GM19397 (cell line): ENCODE measurements around the gene SULF2.

Source experiments
- ATAC-seq: cut with Tn5 transposase; IDR thresholded peaks from one replicate; pipeline ENCODE4 v1.9.1; 2021; ENCODE audit warnings: mild to moderate bottlenecking, moderate library complexity; ENCODE audit not compliant: unreplicated experiment

SULF2 gene

DNA sequence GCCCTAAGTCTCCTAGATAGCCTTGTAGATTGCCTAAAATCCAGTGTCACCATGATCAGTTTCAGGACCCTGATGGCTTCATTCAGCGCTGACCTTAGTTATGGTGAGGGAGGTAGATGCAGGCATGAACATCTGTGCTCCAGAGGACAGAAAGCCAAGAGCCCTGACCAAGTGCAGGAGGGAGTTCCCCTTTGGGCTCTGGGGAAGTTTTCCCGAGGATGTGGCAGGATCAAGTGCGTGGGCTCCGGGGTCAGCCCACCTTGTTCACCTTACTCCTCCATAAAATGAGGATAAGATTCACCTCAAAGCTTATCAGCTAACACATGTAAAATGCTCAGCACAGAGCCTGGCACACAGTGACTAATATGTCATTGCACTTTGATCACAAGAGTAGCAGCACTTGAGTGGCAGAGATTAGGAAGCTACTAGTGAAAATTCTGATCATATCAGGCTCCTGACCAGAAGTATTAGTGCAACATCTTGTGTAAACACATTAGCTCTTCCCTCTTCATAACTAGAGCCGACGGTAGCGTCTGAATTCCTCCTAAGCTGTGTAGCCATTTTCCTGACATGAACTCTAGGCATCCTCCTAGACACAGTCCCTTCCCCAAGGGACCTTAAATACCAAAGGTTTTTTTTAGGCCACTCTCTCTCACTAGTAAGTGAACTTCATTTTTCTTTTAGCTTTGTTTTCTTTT lies 125.2 kb downstream of the SULF2 start:
- ATAC-seq, result no peak

DNA sequence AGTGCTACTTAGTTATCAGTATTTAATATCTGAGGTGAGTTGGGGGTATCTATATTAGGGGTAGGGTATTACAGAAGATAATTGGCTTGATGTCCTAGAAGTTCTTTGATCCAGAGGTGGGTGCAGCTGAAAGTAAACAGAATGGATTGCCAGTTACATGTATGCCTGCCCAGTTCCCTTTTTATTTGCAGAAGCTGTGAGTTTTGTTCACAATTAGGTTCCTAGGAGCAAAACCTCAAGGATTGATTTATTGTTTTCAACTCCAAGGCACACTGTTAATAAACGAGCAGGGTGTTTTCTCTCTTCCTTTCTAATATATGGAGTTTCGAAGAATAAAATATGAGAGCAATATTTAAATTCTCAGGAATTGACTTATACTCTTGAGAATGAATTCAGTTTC lies 129.0 kb downstream of the SULF2 start:
- ATAC-seq, result no peak

DNA sequence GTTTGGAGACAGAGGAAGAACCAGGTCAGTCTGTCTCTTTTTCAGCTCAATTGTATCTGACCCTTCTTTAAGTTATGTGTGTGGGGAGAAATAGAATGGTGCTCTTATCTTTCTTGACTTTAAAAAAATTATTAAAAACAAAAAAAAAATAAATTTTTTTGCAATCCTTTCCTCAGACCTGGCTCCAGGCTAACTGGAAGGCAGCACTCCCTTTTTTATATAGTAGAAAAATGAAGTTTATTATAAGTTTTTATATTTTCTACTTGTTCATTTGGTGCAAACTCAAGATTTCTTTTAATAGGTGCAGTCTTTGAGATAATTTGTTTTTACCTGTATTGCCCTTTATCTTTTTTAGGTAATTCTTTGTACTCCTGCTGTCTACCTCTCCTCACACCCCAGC lies 129.6 kb downstream of the SULF2 start:
- ATAC-seq, result no peak

DNA sequence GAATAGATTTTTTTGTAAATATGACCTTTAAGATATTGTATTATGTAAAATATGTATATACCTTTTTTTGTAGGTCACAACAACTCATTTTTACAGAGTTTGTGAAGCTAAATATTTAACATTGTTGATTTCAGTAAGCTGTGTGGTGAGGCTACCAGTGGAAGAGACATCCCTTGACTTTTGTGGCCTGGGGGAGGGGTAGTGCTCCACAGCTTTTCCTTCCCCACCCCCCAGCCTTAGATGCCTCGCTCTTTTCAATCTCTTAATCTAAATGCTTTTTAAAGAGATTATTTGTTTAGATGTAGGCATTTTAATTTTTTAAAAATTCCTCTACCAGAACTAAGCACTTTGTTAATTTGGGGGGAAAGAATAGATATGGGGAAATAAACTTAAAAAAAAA lies 130.9 kb downstream of the SULF2 start:
- no peak for ATAC-seq

DNA sequence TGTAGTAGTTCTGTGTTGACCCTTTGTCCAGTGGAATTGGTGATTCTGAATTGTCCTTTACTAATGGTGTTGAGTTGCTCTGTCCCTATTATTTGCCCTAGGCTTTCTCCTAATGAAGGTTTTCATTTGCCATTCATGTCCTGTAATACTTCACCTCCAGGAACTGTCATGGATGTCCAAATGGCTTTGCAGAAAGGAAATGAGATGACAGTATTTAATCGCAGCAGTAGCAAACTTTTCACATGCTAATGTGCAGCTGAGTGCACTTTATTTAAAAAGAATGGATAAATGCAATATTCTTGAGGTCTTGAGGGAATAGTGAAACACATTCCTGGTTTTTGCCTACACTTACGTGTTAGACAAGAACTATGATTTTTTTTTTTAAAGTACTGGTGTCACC lies 131.4 kb downstream of the SULF2 start:
- no peak for ATAC-seq

DNA sequence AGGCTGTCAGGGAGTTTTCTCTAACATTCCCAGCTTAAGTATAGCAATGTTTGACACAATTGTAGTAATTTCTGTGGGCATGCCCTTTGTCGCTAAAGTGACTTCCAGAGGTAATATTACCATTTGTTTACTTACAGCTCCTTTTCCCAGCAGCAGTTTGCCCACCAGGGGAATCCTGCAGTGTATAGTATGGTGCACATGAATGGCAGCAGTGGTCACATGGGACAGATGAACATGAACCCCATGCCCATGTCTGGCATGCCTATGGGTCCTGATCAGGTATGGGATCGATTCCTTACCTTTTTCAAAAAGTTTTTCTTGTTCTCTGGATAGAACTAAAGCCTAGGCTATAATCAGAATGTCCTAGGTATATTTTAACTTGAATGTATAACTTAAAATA lies 132.5 kb downstream of the SULF2 start:
- ATAC-seq, result no peak

DNA sequence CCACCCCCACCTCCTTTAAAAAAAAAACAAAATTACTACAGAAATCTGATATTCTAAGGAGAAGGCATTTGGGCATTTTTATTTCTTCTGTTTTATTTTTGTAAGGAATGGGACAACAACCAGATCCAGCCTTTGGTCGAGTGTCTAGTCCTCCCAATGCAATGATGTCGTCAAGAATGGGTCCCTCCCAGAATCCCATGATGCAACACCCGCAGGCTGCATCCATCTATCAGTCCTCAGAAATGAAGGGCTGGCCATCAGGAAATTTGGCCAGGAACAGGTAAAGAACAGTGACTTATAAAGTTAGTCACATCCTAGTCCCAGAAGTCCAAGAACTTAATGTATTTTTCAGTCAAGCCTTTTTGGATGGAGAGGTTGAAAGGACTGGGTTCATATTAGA lies 133.0 kb downstream of the SULF2 start:
- no peak for ATAC-seq

DNA sequence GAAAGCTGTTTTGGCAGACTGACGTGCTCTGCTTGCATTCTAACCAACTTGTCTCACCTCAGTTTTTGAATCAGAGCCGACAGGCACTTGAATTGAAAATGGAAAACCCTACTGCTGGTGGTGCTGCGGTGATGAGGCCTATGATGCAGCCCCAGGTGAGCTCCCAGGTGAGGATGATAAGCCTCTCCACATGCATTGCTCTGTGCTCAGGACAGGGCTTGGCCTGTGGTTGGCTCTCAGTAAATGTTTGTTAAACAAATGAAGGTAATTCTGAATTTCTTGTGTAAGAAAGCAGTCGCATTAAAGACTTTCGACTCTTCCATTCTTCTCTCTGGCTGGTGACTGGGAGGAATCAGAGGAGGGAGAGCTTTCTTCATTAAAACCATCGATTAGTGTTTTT lies 136.3 kb downstream of the SULF2 start:
- no peak for ATAC-seq

DNA sequence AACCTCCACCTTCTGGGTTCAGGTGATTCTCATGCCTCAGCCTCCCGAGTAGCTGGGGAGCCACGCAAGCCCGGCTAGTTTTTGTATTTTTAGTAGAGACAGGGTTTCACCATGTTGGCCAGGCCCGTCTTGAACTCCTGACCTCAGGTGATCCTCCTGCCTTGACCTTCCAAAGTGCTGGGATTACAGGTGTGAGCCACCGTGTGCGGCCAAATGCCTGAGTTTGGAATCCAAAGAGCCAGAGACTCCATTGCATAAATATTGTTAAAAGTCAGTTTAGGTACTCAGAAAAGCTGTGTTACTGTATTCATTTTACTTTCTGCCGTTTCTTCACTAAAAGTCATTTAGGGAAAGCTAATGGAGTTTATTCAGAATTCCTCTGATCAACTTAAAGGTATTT lies 137.3 kb downstream of the SULF2 start:
- ATAC-seq, result no peak

DNA sequence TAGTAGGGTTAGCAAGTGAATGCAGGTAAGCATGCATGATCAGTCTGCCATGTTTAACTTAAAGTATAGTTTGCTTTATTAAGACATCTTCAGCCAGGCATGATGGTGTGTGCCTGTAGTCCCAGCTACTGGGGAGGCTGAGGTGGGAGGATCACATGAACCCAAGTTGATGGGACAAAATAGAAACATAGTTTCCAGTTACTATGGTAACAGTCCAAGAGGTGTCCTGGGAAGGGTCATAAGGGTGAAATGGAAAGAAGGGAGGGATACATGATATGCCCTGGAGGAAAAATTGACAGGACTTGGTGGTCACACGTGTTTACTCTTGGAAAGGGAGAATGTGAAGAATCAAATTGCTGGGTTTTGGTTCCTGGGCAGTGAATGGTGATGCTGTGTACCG lies 139.6 kb downstream of the SULF2 start:
- no peak for ATAC-seq

DNA sequence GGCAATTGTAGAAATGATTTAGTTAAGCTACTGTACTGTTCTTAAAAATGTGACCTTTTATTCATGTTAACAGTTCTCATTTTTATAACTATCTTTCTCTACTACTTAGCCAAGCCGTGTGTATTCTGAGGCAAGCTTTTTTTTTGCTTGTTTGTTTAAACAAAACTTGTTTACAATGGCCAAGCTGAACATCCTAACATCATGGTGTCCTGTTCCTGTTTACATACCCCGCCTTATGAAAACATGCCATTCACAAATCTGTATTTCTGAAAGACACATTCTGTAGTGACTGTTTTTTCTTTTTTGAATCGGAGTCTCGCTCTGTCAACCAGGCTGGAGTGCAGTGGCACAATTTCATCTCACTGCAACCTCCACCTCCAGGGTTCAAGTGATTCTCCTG lies 142.7 kb downstream of the SULF2 start:
- no peak for ATAC-seq

DNA sequence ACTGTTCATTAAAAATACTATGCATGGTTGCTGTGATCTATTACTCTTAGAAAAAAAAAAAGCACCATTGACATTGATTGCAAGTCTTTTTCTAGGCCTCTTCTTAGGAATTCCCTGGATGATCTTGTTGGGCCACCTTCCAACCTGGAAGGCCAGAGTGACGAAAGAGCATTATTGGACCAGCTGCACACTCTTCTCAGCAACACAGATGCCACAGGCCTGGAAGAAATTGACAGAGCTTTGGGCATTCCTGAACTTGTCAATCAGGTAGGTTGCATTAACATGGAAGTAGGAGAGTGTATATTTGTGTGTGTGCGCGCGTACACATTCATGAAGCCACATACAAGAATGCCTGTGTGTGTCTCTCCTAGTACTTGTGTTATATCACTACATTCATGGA lies 143.2 kb downstream of the SULF2 start:
- ATAC-seq, result no peak

DNA sequence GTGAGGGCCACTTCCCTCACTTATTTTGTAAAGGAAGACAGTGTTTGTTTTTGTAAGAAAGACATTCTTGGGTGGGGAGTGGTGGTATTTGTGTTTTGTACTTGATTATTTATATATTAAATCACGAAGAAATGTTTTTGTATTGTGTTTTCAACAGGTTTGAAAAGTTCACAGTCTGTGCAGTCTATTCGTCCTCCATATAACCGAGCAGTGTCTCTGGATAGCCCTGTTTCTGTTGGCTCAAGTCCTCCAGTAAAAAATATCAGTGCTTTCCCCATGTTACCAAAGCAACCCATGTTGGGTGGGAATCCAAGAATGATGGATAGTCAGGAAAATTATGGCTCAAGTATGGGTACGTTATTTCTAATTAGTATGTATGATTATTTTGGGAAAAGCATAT lies 146.4 kb downstream of the SULF2 start:
- no peak for ATAC-seq

DNA sequence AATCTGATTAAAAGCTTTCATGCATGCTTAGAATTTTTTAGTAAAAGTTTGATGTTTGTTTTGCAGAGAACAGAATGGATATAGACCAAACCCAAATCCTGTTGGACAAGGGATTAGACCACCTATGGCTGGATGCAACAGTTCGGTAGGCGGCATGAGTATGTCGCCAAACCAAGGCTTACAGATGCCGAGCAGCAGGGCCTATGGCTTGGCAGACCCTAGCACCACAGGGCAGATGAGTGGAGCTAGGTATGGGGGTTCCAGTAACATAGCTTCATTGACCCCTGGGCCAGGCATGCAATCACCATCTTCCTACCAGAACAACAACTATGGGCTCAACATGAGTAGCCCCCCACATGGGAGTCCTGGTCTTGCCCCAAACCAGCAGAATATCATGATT lies 150.0 kb downstream of the SULF2 start:
- ATAC-seq, result no peak

DNA sequence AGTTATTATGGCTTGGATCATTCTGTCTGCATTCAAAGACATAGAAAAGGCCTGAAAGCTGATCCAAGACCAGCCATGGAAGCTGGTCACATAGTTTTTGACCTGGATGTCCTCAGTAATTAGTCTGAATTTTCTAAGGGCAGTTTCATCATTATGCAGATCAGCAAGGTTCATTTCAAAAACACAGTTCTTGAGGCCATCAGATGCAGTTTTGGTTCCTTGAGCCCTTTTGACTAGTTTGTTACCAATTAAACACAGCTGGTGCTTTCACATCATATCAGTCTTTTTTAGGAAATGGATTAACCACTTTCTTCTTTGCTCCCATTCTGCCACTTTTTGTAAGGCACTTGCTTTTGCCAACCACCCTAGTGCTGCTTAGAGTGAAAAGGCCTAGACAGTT lies 154.2 kb downstream of the SULF2 start:
- ATAC-seq, result no peak

DNA sequence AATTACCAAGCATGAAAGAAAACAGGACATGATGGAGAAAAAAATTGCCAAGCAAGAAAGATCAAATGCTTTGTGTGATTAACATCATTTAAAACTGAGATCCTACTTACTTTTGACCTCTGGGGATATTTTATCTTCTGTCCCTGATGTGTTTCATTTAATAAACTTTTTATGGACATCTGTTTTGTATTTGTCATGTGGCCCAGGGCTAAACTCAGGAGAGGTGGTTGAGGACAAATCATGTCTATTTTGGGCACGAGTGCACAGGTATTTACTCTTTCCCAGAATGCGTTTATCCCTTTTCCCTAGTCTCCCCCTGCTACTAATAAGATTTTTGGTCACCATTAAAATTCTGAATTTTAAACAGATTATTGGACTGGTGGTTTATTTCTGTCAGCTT lies 155.4 kb downstream of the SULF2 start:
- ATAC-seq, result no peak

DNA sequence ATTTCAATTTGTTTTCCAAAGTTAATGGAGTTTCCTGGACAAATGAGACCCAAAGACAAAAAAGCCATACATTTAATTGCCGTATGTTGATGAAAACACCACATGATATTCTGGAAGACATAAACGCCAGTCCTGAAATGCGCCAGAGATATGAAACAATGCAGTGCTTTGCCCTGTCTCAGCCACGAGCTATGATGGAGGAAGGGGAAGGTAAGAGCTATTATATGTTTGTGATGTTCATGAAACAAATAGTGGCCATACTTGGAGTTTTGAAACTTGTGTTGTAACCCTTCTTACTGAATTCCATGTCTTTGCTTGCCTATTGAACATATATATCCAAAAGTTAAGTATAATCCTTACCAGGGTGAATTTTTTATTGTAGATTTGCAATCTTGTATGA lies 157.7 kb downstream of the SULF2 start:
- no peak for ATAC-seq

DNA sequence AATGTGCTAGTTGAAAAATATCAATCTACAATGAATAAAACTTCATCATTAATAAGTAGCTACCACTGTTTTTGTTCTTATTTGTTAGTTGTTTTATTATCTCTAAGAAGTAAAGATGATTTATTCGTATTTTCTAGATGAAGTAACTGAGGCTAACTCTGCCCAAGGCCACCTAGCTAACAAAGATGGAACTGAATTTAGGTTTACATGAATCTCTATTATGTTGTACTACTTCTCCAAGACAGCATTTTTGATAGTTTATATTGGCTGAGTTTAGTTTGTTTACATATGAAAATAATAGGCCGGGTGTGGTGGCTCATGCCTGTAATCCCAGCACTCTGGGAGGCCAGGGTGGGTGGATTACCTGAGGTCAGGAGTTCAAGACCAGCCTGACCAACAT lies 162.1 kb downstream of the SULF2 start:
- no peak for ATAC-seq

DNA sequence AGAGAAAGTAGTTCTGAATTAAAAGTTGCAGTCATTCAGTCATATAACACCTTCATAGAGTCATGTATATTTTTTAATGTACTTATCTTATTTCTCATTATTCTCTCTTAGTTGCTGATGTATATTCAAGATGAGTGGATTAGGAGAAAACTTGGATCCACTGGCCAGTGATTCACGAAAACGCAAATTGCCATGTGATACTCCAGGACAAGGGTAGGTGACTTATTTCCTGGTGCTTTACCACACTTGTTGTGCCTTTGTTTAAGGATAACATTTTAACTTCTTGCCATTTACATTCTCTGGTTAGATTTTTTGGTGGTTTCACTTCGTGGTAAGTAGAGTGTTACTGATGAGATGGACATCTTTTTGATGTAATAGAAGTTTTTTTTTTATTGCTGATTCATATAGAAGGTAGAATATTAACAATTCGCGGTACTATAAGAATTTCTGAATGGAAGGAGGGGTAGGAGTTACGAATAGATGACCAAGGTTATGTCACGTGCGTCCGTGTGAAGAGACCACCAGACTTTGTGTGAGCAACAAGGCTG lies 163.1 kb downstream of the SULF2 start:
- no peak for ATAC-seq

DNA sequence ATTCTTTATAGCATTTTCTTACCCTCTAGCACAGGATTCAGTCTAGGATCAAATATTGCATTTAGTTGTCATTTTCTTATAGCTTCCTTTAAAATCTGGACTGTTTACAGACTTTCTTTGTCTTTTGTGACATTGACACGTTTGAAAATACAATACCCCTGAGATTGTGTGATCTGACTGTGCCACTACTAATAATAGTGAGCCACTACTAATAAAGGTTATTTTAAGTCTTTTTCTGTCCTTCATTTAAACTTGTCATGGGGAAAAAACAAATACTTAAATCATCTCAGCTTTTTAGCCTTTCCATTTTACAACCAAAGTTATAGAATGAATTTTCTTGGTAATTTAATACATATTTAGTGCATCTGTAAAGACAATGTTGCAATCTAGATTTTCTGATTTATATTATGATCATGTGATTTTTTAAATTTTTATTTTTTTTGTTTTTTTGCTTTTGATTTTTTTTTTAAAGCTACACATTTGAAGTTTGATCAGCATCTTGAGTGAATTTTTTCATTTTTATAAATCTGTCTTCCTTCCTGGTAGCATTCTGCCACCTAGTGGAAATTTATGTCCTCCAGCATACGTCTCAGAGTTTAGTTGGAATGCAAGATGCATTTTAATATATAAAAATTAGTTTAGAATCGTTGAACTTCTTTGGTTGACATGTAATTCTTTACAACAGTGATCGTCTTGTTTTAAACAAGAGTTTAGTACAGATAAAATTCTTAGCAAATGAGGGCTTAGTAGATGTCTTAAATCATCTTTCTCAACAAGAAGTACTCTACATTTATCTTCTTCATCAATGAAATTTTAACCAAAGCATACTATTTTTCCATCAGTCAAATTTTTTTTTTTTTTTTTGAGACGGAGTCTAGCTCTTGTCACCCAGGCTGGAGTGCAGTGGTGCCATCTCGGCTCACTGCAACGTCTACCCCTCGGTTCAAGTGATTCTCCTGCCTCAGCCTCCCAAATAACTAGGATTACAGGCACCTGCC lies 164.2 kb downstream of the SULF2 start:
- no peak for ATAC-seq

DNA sequence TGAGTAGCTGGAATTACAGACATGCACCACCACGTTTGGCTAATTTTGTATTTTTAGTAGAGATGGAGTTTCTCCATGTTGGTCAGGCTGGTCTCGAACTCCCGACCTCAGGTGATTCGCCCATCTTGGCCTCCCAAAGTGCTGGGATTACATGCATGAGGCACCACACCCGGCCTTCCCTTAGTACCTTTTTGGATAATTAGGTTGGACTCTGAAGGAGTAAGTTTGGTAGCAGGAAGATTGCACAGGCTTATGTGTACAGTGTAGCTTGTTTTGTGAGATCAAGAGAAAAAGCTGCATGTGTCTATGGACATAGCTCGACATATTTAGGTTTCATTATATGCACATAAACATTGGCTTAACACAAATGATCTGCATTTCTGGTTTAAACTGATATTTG lies 166.8 kb downstream of the SULF2 start:
- ATAC-seq, result no peak

DNA sequence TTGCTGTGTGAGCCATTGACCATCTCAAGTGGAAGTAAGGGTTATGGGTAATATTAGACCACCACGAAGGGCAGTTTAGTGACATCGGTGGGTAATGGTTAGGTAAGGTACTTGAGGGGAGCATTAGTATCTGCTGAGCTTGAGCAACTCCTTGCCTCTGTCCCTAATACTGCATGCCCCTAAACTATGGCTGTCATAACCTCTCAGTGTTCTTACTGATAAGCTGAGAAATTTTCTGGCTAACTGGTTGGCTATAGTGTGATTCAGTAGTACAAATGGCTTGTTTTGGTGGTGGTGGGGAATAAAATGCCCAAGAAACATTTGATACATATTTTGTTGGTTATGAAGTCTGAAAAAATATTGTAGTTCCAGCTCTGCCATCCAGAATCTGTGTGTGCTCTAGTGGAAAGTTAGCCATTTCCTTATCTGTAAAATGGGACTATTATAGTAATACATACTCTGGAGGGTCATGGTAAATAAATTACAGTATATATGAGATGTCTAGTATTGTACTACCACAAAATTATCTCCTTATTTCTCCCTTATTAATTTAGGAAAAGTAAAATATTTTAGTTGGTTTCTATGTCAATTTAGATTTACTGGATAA lies 170.5 kb downstream of the SULF2 start:
- ATAC-seq, result no peak
